ENCODE measurements around the gene C18orf32.

GRCh38 chr18:49444581-49444980, 42.5 kb downstream of the C18orf32 start:
- no peak for TF ChIP-seq POLR2AphosphoS5 (IDR thresholded peaks at IDR 0.05; ENCODE audit: low read length)
- no peak for TF ChIP-seq KDM1A (IDR thresholded peaks at IDR 0.05; ENCODE audit: borderline replicate concordance)
- TF ChIP-seq, protein P1, sequence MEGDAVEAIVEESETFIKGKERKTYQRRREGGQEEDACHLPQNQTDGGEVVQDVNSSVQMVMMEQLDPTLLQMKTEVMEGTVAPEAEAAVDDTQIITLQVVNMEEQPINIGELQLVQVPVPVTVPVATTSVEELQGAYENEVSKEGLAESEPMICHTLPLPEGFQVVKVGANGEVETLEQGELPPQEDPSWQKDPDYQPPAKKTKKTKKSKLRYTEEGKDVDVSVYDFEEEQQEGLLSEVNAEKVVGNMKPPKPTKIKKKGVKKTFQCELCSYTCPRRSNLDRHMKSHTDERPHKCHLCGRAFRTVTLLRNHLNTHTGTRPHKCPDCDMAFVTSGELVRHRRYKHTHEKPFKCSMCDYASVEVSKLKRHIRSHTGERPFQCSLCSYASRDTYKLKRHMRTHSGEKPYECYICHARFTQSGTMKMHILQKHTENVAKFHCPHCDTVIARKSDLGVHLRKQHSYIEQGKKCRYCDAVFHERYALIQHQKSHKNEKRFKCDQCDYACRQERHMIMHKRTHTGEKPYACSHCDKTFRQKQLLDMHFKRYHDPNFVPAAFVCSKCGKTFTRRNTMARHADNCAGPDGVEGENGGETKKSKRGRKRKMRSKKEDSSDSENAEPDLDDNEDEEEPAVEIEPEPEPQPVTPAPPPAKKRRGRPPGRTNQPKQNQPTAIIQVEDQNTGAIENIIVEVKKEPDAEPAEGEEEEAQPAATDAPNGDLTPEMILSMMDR (IDR thresholded peaks at IDR 0.05 in 2 of 3, conservative IDR thresholded peaks at IDR 0.05 in 1 of 3; ENCODE audit: control insufficient read depth in 2 of 3, extremely low read depth in 1 of 3, insufficient read depth in 1 of 3, low read depth in 3 of 3, low read length in 3 of 3) = no peak
- TF ChIP-seq NFYB (IDR thresholded peaks at IDR 0.05; ENCODE audit: insufficient read depth, low read depth, low read length) = no peak
- TF ChIP-seq SREBF2 (IDR thresholded peaks at IDR 0.05; ENCODE audit: low read length) = no peak
- TF ChIP-seq, protein P2, sequence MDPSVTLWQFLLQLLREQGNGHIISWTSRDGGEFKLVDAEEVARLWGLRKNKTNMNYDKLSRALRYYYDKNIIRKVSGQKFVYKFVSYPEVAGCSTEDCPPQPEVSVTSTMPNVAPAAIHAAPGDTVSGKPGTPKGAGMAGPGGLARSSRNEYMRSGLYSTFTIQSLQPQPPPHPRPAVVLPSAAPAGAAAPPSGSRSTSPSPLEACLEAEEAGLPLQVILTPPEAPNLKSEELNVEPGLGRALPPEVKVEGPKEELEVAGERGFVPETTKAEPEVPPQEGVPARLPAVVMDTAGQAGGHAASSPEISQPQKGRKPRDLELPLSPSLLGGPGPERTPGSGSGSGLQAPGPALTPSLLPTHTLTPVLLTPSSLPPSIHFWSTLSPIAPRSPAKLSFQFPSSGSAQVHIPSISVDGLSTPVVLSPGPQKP (IDR thresholded peaks at IDR 0.05; ENCODE audit: low read depth, low read length) = no peak

All from GM12878 (cell line).